SK-N-MC (cell line): ENCODE measurements around the gene SP140.

Source experiments
- EZH2 ChIP-seq: fragments of 200-600 bp; sonication (generic); IDR thresholded peaks from one replicate; pipeline ENCODE4 v1.6.1; 2017; ENCODE audit warnings: antibody characterized with exemption
- POLR2AphosphoS5 ChIP-seq: IDR thresholded peaks from 2 replicates; pipeline ENCODE4 v1.6.1; 2012; ENCODE audit warnings: mild to moderate bottlenecking, low read depth, low read length, borderline replicate concordance

GRCh38 chr2:230209422-230210051 lies 16.0 kb upstream of the SP140 start:
- TF ChIP-seq EZH2 (no peak), POLR2AphosphoS5 (no peak)
